ENCODE measurements around the gene ZC3HAV1. TPM values are rescaled to one million over a fixed set of nuclear protein-coding genes. Genes with fewer than 3 reads are reported as not detected.
A peak's percentile ranks its signal among the peaks of the same experiment; 100 is the strongest.
"Not testable (repeated sequence)": the region's sequence is repeated elsewhere in the genome, so short reads cannot be mapped to it uniquely, and the experiment has no call there.

The ZC3HAV1 gene
- total RNA-seq, 2 donors from 2014 or later, result 97.8 to 167 TPM

DNA sequence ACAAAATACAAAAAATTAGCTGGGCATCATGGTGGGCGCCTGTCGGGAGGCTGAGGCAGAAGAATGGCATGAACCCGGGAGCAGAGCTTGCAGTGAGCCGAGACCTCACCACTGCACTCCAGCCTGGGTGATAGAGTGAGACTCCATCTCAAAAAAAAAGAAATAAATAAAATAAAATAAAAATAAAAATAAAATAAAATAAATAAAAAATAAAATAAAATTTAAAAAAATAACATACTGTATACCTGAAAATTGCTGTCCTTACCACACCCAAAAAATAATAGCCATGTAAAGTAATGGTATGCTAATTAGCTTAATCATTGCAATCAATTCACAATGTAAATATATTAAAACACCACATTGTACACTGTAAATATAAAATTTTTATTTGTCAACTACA is 77.0 kb downstream of the ZC3HAV1 start:
- H3K36me3 Mint-ChIP-seq, result peaks cover 18 to 42% of the 10 kb centered on the region in 2 donors

DNA sequence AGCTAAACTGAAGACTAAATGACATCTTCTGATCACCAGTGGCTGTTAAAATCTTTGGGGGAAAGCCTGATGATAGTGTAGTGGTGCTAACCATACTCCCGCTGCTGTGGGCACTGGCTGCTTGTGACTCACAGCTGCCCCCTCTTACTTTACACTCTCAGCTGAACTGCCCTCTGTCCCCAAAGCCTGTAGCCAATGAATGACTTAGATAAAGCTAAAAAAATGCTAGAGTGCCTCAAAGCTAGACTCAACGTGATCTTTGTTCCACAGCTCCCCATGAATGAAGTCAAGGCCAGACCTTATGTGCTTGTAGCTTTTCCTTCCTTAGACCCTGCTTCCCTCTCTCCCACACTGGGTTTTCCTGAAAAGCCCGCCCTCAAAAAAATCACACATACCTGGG is 80.2 kb downstream of the ZC3HAV1 start:
- peaks cover 28 to 57% of the 10 kb centered on the region in 2 donors for H3K36me3 Mint-ChIP-seq
- no peak for ATAC-seq
- DNase-seq (ENCODE audit: low spot score in 2 of 2), result no peak
- no peaks in the 10 kb centered on the region for H3K9me3 Mint-ChIP-seq
- no peak overlapping the region for H3K27ac Mint-ChIP-seq

More for the DNA sequence above, 77.0 kb downstream of the ZC3HAV1 start:
- DNase-seq (ENCODE audit: low spot score in 2 of 2) (no peak), ATAC-seq (no peak)
- Mint-ChIP-seq H3K9me3 (no peaks in the 10 kb centered on the region), H3K27ac (no peak overlapping the region)

DNA sequence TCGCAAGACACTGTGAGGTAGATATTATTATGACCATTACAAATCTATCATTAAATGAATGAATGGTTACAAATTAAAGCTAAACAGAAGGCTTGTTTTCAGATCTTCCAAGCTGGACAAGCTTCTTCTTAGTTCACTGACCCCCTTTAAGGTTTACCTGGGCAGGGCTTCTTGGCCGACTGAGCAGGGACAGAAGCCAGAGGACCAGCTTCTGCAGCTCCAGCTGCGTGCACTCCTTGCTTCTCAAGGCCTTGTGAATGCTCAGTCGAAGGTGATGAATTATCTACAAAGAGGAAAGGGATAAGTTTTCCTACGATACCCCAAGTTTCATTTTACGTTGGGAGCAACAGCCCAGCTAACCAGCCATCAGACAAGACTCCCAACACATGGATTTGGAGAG is 83.0 kb downstream of the ZC3HAV1 start:
- no peak for DNase-seq (ENCODE audit: low spot score in 2 of 2)
- H3K27ac Mint-ChIP-seq, result no peak overlapping the region

DNA sequence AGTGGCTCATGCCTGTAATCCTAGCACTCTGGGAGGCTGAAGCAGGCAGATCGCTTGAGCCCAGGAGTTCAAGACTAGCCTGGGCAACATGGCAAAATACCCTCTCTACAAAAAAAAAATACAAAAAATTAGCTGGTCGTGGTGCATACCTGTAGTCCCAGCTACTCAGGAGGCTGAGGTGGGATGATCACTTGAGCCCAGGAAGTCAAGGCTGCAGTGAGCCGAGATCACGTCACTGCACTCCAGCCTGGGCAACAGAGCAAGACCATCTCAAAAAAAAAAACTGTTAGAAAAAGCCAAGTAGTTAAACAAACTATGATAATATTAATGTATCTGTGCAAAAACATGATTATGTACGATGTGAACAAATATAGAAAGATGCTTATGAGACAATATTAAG is 83.7 kb downstream of the ZC3HAV1 start:
- peaks cover 28 to 46% of the 10 kb centered on the region in 2 donors for H3K36me3 Mint-ChIP-seq
- H3K27ac Mint-ChIP-seq, ATAC-seq: not testable (repeated sequence)

More for the DNA sequence above, 83.0 kb downstream of the ZC3HAV1 start:
- Mint-ChIP-seq H3K36me3 (peaks cover 28 to 50% of the 10 kb centered on the region in 2 donors), H3K9me3 (no peaks in the 10 kb centered on the region)
- ATAC-seq, result no peak

DNA sequence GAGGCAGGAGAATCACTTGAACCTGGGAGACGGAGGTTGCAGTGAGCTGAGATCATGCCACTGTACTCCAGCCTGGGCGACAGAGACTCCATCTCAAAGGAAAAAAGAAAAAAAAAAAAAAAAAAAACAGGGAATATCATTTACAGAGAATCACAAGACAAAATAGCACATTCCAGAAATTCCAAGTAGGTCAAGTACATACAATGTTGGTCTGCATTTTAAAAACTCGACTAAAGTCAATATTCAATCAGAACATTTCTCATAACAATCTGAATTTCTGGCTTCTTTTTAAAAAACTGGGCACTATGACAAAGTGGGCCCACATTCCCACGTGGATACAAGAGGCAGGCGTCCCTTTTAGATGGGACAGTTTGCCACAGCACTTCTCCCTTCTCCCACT is 86.4 kb downstream of the ZC3HAV1 start:
- Mint-ChIP-seq H3K9me3 (no peaks in the 10 kb centered on the region), H3K36me3 (peaks cover 12 to 26% of the 10 kb centered on the region in 2 donors), H3K27ac (no peak overlapping the region)
- DNase-seq (ENCODE audit: low spot score in 2 of 2) (no peak), ATAC-seq (no peak)

More for the DNA sequence above, 83.7 kb downstream of the ZC3HAV1 start:
- not testable (repeated sequence) for DNase-seq (ENCODE audit: low spot score in 2 of 2); H3K9me3 Mint-ChIP-seq

DNA sequence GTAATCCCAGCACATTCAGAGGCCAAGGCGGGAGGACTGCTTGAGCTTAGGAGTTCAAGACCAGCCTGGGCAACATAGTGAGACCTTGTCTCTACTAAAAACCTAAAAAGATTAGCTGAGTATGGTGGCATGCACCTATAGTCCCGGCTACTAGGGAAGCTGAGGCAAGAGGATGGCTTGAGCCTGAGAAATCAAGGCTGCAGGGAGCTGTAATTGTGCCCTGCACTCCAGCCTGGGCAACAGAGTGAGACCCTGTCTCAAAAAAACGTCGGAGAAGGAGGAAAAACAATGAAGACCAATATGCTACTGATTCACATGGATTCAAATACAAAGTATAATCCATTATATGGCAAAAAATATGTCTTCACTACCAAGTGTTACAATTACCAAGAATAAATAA is 87.2 kb downstream of the ZC3HAV1 start:
- DNase-seq (ENCODE audit: low spot score in 2 of 2) (no peak), ATAC-seq (no peak)
- Mint-ChIP-seq H3K36me3 (peaks cover 10 to 24% of the 10 kb centered on the region in 2 donors), H3K27ac (no peak overlapping the region), H3K9me3 (no peaks in the 10 kb centered on the region)

DNA sequence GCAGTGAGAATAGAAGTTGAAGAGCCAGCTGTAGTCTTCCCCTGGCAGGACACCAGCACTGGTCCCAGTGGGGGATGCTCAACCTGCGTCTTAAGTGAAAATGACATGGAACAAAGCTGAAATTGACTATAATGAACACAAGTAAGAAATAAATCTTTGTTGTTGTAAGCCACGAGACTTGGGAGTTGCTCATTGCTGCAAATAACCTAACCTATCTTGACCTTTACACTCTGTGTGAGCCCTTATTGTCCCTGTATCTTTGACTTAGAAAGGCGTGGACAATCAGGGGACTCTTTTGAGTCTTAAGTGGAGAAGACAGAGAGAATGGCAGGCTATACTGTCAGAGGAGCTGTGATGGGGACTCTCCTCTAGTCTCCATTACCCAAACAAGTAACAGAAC is 90.6 kb downstream of the ZC3HAV1 start:
- peak overlapping the region in 1 of 2 donors; percentile 23 for H3K27ac Mint-ChIP-seq
- peaks cover 0 to 9% of the 10 kb centered on the region in 2 donors for H3K36me3 Mint-ChIP-seq
- no peaks in the 10 kb centered on the region for H3K9me3 Mint-ChIP-seq
- DNase-seq (ENCODE audit: low spot score in 2 of 2) (no peak), ATAC-seq (no peak)

DNA sequence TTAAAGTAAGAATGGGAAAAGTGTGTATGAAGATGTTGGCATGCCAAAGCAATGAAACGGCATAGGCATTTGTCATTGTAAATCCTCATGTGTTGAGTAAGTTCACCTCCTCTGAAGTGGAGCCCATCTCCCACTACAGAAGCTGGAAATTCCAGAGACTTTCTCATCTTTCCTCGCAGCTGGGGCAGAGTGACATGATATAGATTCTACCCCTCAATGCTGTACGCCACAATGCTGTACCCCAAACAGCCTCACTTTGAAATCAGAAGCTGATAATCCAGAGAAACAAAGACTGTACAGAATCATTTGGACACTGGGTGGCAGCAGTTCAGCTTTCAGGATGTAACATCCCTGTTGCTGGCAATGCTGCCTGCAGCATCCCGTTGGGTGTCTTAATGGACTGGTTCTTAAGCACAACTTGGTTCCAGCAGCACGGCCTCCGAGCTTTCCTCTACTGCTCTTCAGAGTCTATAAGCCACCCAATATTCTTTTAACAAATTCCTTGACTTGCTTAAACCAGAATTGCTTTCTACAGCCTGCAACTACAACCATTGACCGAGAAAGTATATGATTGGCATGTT is 92.5 kb downstream of the ZC3HAV1 start:
- Mint-ChIP-seq H3K9me3 (no peaks in the 10 kb centered on the region), H3K27ac (no peak overlapping the region), H3K36me3 (peaks cover 0 to under 1% of the 10 kb centered on the region in 2 donors)
- DNase-seq (ENCODE audit: low spot score in 2 of 2), result peak in 1 of 2 donors; percentile 51
- ATAC-seq, result peak; percentile 88 to 92

DNA sequence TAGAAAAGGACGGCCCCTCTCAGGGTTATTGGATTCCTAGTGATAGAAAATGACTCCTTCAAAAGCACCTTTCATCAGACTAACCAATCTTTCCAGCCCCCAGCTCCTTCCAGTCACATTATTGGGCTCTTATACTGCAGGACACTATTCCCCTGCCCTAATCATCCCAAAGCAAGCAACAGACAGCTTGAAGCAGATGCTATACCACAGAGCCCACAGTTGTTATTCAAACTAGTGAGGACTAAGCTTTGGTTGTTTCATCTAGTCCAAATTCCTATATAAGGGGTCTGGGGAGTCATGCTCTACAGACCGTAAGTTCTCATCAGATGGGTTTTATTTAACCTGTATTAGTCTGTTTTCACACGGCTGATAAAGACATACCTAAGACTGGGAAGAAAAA is 98.1 kb downstream of the ZC3HAV1 start:
- ATAC-seq (no peak), DNase-seq (ENCODE audit: low spot score in 2 of 2) (no peak)
- Mint-ChIP-seq H3K36me3 (no peaks in the 10 kb centered on the region), H3K27ac (no peak overlapping the region), H3K9me3 (no peaks in the 10 kb centered on the region)

DNA sequence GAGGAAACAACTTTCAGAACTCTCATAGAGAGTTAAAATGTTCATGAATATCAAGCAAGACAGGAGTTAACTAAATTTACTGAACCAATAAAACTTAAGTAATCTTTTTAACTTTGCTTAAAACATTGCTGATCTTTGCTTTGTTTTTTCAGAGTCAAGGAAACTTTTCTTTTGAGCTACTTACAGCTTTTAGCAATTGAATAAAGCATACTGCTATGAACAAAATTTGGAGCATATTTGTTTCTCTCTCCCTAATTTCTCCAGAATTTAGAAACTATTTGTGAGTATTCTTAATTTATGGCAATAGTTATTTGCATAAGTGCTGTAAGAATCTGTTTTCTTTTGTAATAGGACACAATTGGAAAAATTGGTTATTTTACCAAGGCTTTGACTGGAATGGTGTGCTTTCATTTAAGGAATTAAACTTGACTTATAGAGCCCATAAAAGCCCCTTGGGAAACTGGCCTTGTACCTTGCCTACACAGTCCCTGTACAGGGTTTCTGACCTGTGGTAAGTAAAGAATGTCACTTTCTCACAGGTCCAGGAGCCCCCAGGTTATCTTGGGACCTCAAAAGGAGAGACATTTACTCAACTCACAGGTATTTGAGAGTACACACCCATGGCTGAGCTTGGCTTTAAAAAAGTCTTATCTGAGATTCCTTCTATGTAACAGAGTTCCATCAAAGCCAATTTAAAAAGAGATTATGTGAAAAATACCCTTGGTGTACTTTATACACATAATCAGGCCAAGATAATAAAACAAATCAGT is 105.0 kb downstream of the ZC3HAV1 start:
- peaks cover 6 to 22% of the 10 kb centered on the region in 2 donors for H3K36me3 Mint-ChIP-seq
- no peak overlapping the region for H3K27ac Mint-ChIP-seq
- peaks cover 7 to 8% of the 10 kb centered on the region in 2 donors for H3K9me3 Mint-ChIP-seq
- no peak for ATAC-seq
- DNase-seq (ENCODE audit: low spot score in 2 of 2), result no peak

DNA sequence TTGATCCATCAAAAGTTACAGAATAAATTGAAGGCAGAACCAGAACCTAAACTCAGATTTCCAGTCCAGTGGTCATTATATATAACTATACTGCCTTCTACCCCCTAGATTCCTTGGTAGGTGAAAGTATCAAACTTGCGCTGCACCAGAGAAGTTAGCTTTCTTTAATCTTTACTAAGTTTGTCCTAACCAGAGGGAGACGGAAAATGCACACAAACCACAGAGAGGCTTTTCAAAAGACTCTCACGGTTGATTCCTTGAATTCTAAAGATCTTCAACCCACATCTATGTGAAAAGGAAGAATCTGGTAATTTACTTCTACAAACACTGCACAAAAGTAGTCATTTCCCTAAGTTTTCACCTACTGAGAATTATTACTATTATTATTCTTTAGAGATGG is 110.1 kb downstream of the ZC3HAV1 start:
- ATAC-seq (no peak), DNase-seq (ENCODE audit: low spot score in 2 of 2) (no peak)
- peaks cover 0 to 16% of the 10 kb centered on the region in 2 donors for H3K36me3 Mint-ChIP-seq
- peaks cover 0 to 4% of the 10 kb centered on the region in 2 donors for H3K9me3 Mint-ChIP-seq
- no peak overlapping the region for H3K27ac Mint-ChIP-seq

Other genes with a start within 250 kb of the ZC3HAV1 start
- 1 to 10 TPM; 1.1 to 1.2 TPM for gene KIAA1549, start 128.3 kb downstream of the ZC3HAV1 start, total RNA-seq
- gene ZC3HAV1L, start 73.7 kb downstream of the ZC3HAV1 start, total RNA-seq, result 10 to 100 TPM in 1 of 2 donors, 1 to 10 TPM in 1; 2.0 to 22.6 TPM
- 10 to 100 TPM; 11.6 to 14.3 TPM for gene UBN2, start 121.5 kb upstream of the ZC3HAV1 start, total RNA-seq
- gene FMC1, start 231.6 kb upstream of the ZC3HAV1 start, total RNA-seq, result 10 to 100 TPM in 1 of 2 donors, 1 to 10 TPM in 1; 6.8 to 11.5 TPM

Measured in activated naive CD4-positive, alpha-beta T cell treated with anti-CD3 and anti-CD28 coated beads, Interleukin-2, amount 50 U/mL, for 72 hours (primary cell).